ENCODE measurements around the gene TTLL11.
"Not testable (repeated sequence)": the region's sequence is repeated elsewhere in the genome, so short reads cannot be mapped to it uniquely, and the experiment has no call there.

The TTLL11 gene

GRCh38 chr9:121794334-121794733 is 298.8 kb downstream of the TTLL11 start:
- not testable (repeated sequence) for H3K4me3 ChIP-seq (ENCODE audit: low read length); DNase-seq (ENCODE audit: low read depth, low spot score)

GRCh38 chr9:121792476-121792875 is 300.6 kb downstream of the TTLL11 start:
- H3K4me3 ChIP-seq (ENCODE audit: low read length); DNase-seq (ENCODE audit: low read depth, low spot score): not testable (repeated sequence)

GRCh38 chr9:121790841-121791240 is 302.3 kb downstream of the TTLL11 start:
- H3K4me3 ChIP-seq (ENCODE audit: low read length): no peak overlapping the region
- DNase-seq (ENCODE audit: low read depth, low spot score): no peak

- DNase-seq (ENCODE audit: low read depth, low spot score): no peak
- H3K4me3 ChIP-seq (ENCODE audit: low read length): no peak overlapping the region
Measured at GRCh38 chr9:121788686-121789366, 304.3 kb downstream of the TTLL11 start.

GRCh38 chr9:121786998-121787422 is 306.1 kb downstream of the TTLL11 start:
- DNase-seq (ENCODE audit: low read depth, low spot score): no peak

GRCh38 chr9:121786543-121786948 is 306.6 kb downstream of the TTLL11 start:
- DNase-seq (ENCODE audit: low read depth, low spot score): no peak
- no peak overlapping the region for H3K4me3 ChIP-seq (ENCODE audit: low read length)

More at GRCh38 chr9:121786998-121787422, 306.1 kb downstream of the TTLL11 start:
- H3K4me3 ChIP-seq (ENCODE audit: low read length): no peak overlapping the region

- no peak for DNase-seq (ENCODE audit: low read depth, low spot score)
- no peak overlapping the region for H3K4me3 ChIP-seq (ENCODE audit: low read length)
Measured at GRCh38 chr9:121785673-121786542, 307.2 kb downstream of the TTLL11 start.

GRCh38 chr9:121784731-121785411 is 308.2 kb downstream of the TTLL11 start:
- H3K4me3 ChIP-seq (ENCODE audit: low read length): no peak overlapping the region
- DNase-seq (ENCODE audit: low read depth, low spot score): no peak

GRCh38 chr9:121783521-121784507 is 309.3 kb downstream of the TTLL11 start:
- DNase-seq (ENCODE audit: low read depth, low spot score): peak; percentile 88
- H3K4me3 ChIP-seq (ENCODE audit: low read length): peak overlapping the region; percentile 41

GRCh38 chr9:121783111-121783510 is 310.0 kb downstream of the TTLL11 start:
- no peak for DNase-seq (ENCODE audit: low read depth, low spot score)
- H3K4me3 ChIP-seq (ENCODE audit: low read length): no peak overlapping the region

GRCh38 chr9:121782514-121783110 is 310.5 kb downstream of the TTLL11 start:
- H3K4me3 ChIP-seq (ENCODE audit: low read length): no peak overlapping the region
- no peak for DNase-seq (ENCODE audit: low read depth, low spot score)

GRCh38 chr9:121781701-121782464 is 311.2 kb downstream of the TTLL11 start:
- no peak for DNase-seq (ENCODE audit: low read depth, low spot score)
- no peak overlapping the region for H3K4me3 ChIP-seq (ENCODE audit: low read length)

- no peak overlapping the region for H3K4me3 ChIP-seq (ENCODE audit: low read length)
- no peak for DNase-seq (ENCODE audit: low read depth, low spot score)
Measured at GRCh38 chr9:121781145-121781548, 312.0 kb downstream of the TTLL11 start.

GRCh38 chr9:121780177-121781040 is 312.7 kb downstream of the TTLL11 start:
- no peak for DNase-seq (ENCODE audit: low read depth, low spot score)
- H3K4me3 ChIP-seq (ENCODE audit: low read length): no peak overlapping the region

GRCh38 chr9:121779381-121780117 is 313.6 kb downstream of the TTLL11 start:
- DNase-seq (ENCODE audit: low read depth, low spot score): no peak
- no peak overlapping the region for H3K4me3 ChIP-seq (ENCODE audit: low read length)

Data from Jurkat, Clone E6-1 (cell line).